Measurements from ENCODE around the gene LHFPL6.

Gene LHFPL6

GRCh38 chr13:39550931-39551330 lies 52.1 kb downstream of the LHFPL6 start:
- DNase-seq = no peak

- no peak for DNase-seq
Measured at GRCh38 chr13:39547108-39547507, 55.9 kb downstream of the LHFPL6 start.

- no peak for DNase-seq
Measured at GRCh38 chr13:39542361-39542760, 60.6 kb downstream of the LHFPL6 start.

- no peak for DNase-seq
Measured at GRCh38 chr13:39540929-39541605, 61.9 kb downstream of the LHFPL6 start.

- DNase-seq = no peak
Measured at GRCh38 chr13:39538816-39539790, 63.9 kb downstream of the LHFPL6 start.

GRCh38 chr13:39536906-39537305 lies 66.1 kb downstream of the LHFPL6 start:
- DNase-seq = no peak

- DNase-seq = no peak
Measured at GRCh38 chr13:39536274-39536673, 66.7 kb downstream of the LHFPL6 start.

GRCh38 chr13:39533651-39534150 lies 69.3 kb downstream of the LHFPL6 start:
- DNase-seq = no peak

GRCh38 chr13:39531646-39532045 lies 71.3 kb downstream of the LHFPL6 start:
- no peak for DNase-seq

- DNase-seq = no peak
Measured at GRCh38 chr13:39530916-39531315, 72.1 kb downstream of the LHFPL6 start.

- no peak for DNase-seq
Measured at GRCh38 chr13:39528661-39528980, 74.4 kb downstream of the LHFPL6 start.

- no peak for DNase-seq
Measured at GRCh38 chr13:39527961-39528660, 74.9 kb downstream of the LHFPL6 start.

GRCh38 chr13:39527301-39527700 lies 75.7 kb downstream of the LHFPL6 start:
- DNase-seq = no peak

- no peak for DNase-seq
Measured at GRCh38 chr13:39526499-39526898, 76.5 kb downstream of the LHFPL6 start.

GRCh38 chr13:39525506-39525905 lies 77.5 kb downstream of the LHFPL6 start:
- DNase-seq = no peak

- no peak for DNase-seq
Measured at GRCh38 chr13:39524795-39525194, 78.2 kb downstream of the LHFPL6 start.

- DNase-seq = no peak
Measured at GRCh38 chr13:39522329-39522728, 80.7 kb downstream of the LHFPL6 start.

- DNase-seq = no peak
Measured at GRCh38 chr13:39521701-39522100, 81.3 kb downstream of the LHFPL6 start.

GRCh38 chr13:39516096-39516495 lies 86.9 kb downstream of the LHFPL6 start:
- no peak for DNase-seq

GRCh38 chr13:39515224-39515714 lies 87.7 kb downstream of the LHFPL6 start:
- no peak for DNase-seq

GRCh38 chr13:39512687-39513086 lies 90.3 kb downstream of the LHFPL6 start:
- DNase-seq = no peak

- no peak for DNase-seq
Measured at GRCh38 chr13:39510316-39510695, 92.7 kb downstream of the LHFPL6 start.

- DNase-seq = no peak
Measured at GRCh38 chr13:39509616-39510315, 93.2 kb downstream of the LHFPL6 start.

All from bone marrow (tissue), 2 donors.